Measurements from ENCODE around the gene P3H2.

P3H2 gene

DNA sequence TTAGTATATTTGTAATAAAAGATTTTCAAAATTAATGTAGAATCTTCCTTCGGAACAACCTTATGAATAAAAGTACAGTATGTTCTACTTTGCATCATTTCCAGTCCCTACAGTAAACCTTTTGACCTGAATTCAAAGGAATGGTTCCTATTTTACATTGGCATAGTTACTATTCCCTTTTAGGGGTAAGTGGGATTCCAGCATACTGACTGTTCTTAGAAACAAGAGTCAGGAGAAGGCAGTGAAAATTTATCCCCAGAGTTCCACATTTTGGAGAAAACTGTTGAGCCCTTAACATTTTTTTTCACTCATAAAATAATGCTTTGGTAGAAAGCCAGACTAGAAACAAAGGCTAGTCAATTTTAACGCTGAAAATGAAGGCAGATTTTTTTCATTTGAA is 78.1 kb downstream of the P3H2 start:
- no peak for TF ChIP-seq REPIN1 (tag by site-specific recombination; IDR thresholded peaks at IDR 0.05; ENCODE audit: low read depth)
- TF ChIP-seq, protein P1, sequence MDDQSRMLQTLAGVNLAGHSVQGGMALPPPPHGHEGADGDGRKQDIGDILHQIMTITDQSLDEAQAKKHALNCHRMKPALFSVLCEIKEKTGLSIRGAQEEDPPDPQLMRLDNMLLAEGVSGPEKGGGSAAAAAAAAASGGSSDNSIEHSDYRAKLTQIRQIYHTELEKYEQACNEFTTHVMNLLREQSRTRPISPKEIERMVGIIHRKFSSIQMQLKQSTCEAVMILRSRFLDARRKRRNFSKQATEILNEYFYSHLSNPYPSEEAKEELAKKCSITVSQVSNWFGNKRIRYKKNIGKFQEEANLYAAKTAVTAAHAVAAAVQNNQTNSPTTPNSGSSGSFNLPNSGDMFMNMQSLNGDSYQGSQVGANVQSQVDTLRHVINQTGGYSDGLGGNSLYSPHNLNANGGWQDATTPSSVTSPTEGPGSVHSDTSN (CRISPR knock-in tag; IDR thresholded peaks at IDR 0.05) = no peak
- TF ChIP-seq, protein P2, sequence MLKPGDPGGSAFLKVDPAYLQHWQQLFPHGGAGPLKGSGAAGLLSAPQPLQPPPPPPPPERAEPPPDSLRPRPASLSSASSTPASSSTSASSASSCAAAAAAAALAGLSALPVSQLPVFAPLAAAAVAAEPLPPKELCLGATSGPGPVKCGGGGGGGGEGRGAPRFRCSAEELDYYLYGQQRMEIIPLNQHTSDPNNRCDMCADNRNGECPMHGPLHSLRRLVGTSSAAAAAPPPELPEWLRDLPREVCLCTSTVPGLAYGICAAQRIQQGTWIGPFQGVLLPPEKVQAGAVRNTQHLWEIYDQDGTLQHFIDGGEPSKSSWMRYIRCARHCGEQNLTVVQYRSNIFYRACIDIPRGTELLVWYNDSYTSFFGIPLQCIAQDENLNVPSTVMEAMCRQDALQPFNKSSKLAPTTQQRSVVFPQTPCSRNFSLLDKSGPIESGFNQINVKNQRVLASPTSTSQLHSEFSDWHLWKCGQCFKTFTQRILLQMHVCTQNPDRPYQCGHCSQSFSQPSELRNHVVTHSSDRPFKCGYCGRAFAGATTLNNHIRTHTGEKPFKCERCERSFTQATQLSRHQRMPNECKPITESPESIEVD (tag by site-specific recombination; IDR thresholded peaks at IDR 0.05) = peak; percentile 41
- Histone ChIP-seq H3K27ac (ENCODE audit: extremely low read depth, low read depth, low read length) (no peak overlapping the region), H3K4me3 (ENCODE audit: low read depth, low read length) (no peak overlapping the region), H3K4me1 (ENCODE audit: control insufficient read depth, insufficient read depth, low read length) (peaks cover 12% of the 10 kb centered on the region), H3K36me3 (ENCODE audit: control insufficient read depth in 2 of 2, insufficient read depth in 1 of 2, low read length in 2 of 2) (no peaks in the 10 kb centered on the region), H3K9me3 (ENCODE audit: control insufficient read depth, insufficient read depth, low read depth, low read length) (no peaks in the 10 kb centered on the region)
- POLR2A ChIA-PET = no interaction called here
- CTCF ChIA-PET = interaction anchor here (0.5 kb wide), 1 partner anchor 13 kb away, joined by 3 read pairs; no protein-coding TSS in a partner anchor

DNA sequence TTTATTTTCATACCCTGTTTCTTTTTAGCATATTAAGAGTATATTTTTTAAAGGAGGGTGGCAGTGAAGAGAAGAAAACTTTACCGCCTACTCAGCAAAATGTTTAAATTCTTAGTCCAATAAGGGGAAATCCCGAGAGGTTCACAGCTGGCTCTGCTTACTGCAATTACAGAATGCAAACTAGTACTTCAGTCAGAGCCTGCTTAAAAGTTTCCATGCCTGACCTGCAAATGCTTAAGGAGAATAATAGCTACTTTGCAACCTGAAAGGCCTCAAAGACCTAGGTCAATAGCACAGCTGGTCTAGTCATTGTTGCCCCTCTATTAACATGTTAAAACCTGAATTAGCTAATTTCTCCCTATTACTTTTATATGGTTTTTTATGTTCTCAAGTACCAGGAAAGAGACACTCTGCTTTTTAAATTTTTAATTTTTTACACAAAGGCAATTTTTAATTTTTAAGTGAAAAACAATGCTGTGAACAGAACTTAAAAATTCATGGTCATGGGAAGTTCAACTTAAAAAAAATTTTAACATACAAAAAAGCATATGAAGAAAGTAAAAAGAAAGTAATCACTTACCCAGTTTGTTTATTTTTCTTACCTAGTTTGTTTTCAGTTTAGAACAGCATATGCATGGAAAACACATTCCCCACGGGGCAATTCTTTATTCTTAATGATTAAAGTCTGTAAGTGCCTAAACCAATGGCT is 79.2 kb downstream of the P3H2 start:
- TF ChIP-seq ZBTB1 (tag by site-specific recombination; IDR thresholded peaks at IDR 0.05) (no peak), ZNF768 (tag by site-specific recombination; IDR thresholded peaks at IDR 0.05) (no peak), ZNF350 (tag by site-specific recombination; IDR thresholded peaks at IDR 0.05) (no peak)
- TF ChIP-seq, protein P2 (tag by site-specific recombination; IDR thresholded peaks at IDR 0.05) = peak; percentile 49
- TF ChIP-seq, protein P3, sequence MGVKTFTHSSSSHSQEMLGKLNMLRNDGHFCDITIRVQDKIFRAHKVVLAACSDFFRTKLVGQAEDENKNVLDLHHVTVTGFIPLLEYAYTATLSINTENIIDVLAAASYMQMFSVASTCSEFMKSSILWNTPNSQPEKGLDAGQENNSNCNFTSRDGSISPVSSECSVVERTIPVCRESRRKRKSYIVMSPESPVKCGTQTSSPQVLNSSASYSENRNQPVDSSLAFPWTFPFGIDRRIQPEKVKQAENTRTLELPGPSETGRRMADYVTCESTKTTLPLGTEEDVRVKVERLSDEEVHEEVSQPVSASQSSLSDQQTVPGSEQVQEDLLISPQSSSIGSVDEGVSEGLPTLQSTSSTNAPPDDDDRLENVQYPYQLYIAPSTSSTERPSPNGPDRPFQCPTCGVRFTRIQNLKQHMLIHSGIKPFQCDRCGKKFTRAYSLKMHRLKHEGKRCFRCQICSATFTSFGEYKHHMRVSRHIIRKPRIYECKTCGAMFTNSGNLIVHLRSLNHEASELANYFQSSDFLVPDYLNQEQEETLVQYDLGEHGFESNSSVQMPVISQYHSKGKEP (tag by site-specific recombination; IDR thresholded peaks at IDR 0.05) = peak; percentile 36; the same call in 1 of the 2 replicates
- H3K9me3 ChIP-seq (ENCODE audit: control insufficient read depth, insufficient read depth, low read depth, low read length) = no peaks in the 10 kb centered on the region
- H3K4me1 ChIP-seq (ENCODE audit: control insufficient read depth, insufficient read depth, low read length) = peaks cover 16% of the 10 kb centered on the region
- H3K36me3 ChIP-seq (ENCODE audit: control insufficient read depth in 2 of 2, insufficient read depth in 1 of 2, low read length in 2 of 2) = no peaks in the 10 kb centered on the region
- ChIA-PET CTCF (interaction anchor here (0.7 kb wide), 1 partner anchor 814 kb away, joined by 4 read pairs; no protein-coding TSS in a partner anchor), POLR2A (interaction anchor here (0.7 kb wide), 2 partner anchors 23 to 1004 kb away, joined by 3 to 7 read pairs; no protein-coding TSS in a partner anchor)
- H3K4me3 ChIP-seq (ENCODE audit: low read depth, low read length) = no peak overlapping the region
- no peak overlapping the region for H3K27ac ChIP-seq (ENCODE audit: extremely low read depth, low read depth, low read length)

DNA sequence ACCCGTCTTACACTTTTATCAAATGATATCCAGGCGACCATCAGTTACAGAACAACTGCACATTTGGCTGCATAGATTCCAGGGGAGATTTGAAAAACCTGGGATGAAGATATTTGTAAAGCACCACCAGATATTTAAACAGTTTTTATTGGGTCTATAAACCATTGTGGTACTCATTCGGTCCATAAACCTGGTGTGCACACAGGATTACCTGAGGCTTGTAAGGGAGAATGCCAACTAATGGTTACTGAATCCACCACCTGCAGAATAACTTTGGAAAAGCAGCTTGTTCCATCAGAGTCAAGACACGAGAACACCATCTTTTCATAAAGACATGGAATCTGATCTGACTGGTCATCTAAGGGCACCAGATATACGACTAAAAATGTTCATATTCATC is 80.6 kb downstream of the P3H2 start:
- Histone ChIP-seq H3K4me3 (ENCODE audit: low read depth, low read length) (no peak overlapping the region), H3K27ac (ENCODE audit: extremely low read depth, low read depth, low read length) (no peak overlapping the region), H3K4me1 (ENCODE audit: control insufficient read depth, insufficient read depth, low read length) (peaks cover 16% of the 10 kb centered on the region), H3K36me3 (ENCODE audit: control insufficient read depth in 2 of 2, insufficient read depth in 1 of 2, low read length in 2 of 2) (no peaks in the 10 kb centered on the region), H3K9me3 (ENCODE audit: control insufficient read depth, insufficient read depth, low read depth, low read length) (no peaks in the 10 kb centered on the region)
- TF ChIP-seq, protein P4, sequence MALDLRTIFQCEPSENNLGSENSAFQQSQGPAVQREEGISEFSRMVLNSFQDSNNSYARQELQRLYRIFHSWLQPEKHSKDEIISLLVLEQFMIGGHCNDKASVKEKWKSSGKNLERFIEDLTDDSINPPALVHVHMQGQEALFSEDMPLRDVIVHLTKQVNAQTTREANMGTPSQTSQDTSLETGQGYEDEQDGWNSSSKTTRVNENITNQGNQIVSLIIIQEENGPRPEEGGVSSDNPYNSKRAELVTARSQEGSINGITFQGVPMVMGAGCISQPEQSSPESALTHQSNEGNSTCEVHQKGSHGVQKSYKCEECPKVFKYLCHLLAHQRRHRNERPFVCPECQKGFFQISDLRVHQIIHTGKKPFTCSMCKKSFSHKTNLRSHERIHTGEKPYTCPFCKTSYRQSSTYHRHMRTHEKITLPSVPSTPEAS (tag by site-specific recombination; IDR thresholded peaks at IDR 0.05) = no peak
- TF ChIP-seq, protein P5, sequence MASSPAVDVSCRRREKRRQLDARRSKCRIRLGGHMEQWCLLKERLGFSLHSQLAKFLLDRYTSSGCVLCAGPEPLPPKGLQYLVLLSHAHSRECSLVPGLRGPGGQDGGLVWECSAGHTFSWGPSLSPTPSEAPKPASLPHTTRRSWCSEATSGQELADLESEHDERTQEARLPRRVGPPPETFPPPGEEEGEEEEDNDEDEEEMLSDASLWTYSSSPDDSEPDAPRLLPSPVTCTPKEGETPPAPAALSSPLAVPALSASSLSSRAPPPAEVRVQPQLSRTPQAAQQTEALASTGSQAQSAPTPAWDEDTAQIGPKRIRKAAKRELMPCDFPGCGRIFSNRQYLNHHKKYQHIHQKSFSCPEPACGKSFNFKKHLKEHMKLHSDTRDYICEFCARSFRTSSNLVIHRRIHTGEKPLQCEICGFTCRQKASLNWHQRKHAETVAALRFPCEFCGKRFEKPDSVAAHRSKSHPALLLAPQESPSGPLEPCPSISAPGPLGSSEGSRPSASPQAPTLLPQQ (tag by site-specific recombination; IDR thresholded peaks at IDR 0.05) = no peak
- no peak for TF ChIP-seq ZNF843 (tag by site-specific recombination; IDR thresholded peaks at IDR 0.05)
- TF ChIP-seq SCRT2 (tag by site-specific recombination; IDR thresholded peaks at IDR 0.05) = no peak
- no peak for TF ChIP-seq ZNF654 (tag by site-specific recombination; IDR thresholded peaks at IDR 0.05; ENCODE audit: low read depth)
- no peak for TF ChIP-seq KLF9 (tag by site-specific recombination; IDR thresholded peaks at IDR 0.05; ENCODE audit: low read depth)
- TF ChIP-seq ZNF175 (tag by site-specific recombination; IDR thresholded peaks at IDR 0.05) = no peak
- TF ChIP-seq, protein P6, sequence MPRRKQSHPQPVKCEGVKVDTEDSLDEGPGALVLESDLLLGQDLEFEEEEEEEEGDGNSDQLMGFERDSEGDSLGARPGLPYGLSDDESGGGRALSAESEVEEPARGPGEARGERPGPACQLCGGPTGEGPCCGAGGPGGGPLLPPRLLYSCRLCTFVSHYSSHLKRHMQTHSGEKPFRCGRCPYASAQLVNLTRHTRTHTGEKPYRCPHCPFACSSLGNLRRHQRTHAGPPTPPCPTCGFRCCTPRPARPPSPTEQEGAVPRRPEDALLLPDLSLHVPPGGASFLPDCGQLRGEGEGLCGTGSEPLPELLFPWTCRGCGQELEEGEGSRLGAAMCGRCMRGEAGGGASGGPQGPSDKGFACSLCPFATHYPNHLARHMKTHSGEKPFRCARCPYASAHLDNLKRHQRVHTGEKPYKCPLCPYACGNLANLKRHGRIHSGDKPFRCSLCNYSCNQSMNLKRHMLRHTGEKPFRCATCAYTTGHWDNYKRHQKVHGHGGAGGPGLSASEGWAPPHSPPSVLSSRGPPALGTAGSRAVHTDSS (tag by site-specific recombination; IDR thresholded peaks at IDR 0.05) = no peak
- TF ChIP-seq ZNF473 (tag by site-specific recombination; IDR thresholded peaks at IDR 0.05) = no peak
- TF ChIP-seq ZNF391 (tag by site-specific recombination; IDR thresholded peaks at IDR 0.05; ENCODE audit: borderline replicate concordance, low read depth) = no peak
- TF ChIP-seq SP3 (tag by site-specific recombination; IDR thresholded peaks at IDR 0.05) = no peak
- no peak for TF ChIP-seq ZNF785 (tag by site-specific recombination; IDR thresholded peaks at IDR 0.05)
- TF ChIP-seq HOXD13 (CRISPR knock-in tag; IDR thresholded peaks at IDR 0.05; ENCODE audit: borderline replicate concordance) = no peak
- POLR2A ChIA-PET = no interaction called here
- CTCF ChIA-PET = no interaction called here
